ENCODE data around the gene BRDT.

The BRDT gene

DNA sequence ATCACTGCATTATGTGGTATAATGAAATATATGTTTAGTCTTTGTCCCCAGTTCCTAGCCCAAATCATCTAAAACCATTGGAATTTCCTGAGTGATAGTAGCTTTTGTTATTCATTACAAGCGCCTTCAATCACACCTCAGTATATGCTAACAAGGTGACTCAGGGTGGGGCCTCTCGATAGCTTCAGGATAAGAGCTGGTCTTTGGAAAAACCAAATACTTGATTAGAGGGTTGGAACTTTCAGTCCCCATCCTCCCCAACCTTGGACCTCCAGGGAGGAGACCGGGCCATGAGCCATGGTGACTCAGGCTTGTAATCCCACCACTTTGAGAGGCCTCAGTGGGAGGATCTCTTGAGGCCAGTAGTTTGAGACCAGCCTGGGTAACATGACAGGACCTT is 5.1 kb upstream of the BRDT start:
- TF ChIP-seq CTCF (IDR thresholded peaks at IDR 0.05; ENCODE audit: insufficient read depth, missing control alignments) = no peak
- DNase-seq (ENCODE audit: insufficient read length, low spot score) (no peak), FAIRE-seq (no peak)

DNA sequence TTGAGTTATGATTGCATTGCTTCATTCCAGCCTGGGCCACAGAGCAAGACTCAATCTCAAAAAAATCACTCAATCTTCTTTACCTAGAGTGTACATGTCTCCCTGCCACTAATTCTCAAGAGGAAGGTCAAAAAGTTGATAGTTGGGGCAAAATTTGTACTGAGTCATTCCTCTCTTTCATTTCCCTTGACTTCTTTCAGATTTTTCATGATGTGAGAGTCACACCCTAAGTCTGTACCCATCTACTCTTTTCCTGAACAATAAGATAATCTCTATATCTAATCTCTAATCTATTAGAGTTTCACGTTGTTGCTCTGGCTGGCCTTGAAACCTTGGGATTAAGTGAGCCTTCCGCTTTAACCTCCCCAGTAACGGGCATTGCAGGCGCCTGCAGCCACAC is 1.1 kb upstream of the BRDT start:
- FAIRE-seq = no peak
- no peak for TF ChIP-seq CTCF (IDR thresholded peaks at IDR 0.05; ENCODE audit: insufficient read depth, missing control alignments)
- DNase-seq (ENCODE audit: insufficient read length, low spot score) = no peak

GRCh38 chr1:91948501-91949355 is 473 bp upstream of the BRDT start:
- DNase-seq (ENCODE audit: insufficient read length, low spot score) (no peak), FAIRE-seq (no peak)
- no peak for TF ChIP-seq CTCF (IDR thresholded peaks at IDR 0.05; ENCODE audit: insufficient read depth, missing control alignments)

- no peak for TF ChIP-seq CTCF (IDR thresholded peaks at IDR 0.05; ENCODE audit: insufficient read depth, missing control alignments)
- DNase-seq (ENCODE audit: insufficient read length, low spot score) = no peak
- no peak for FAIRE-seq
These were observed 3.0 kb downstream of the BRDT start for GRCh38 chr1:91952187-91952586.

GRCh38 chr1:91958926-91959325 is 9.7 kb downstream of the BRDT start:
- FAIRE-seq = no peak
- DNase-seq (ENCODE audit: insufficient read length, low spot score) = no peak
- no peak for TF ChIP-seq CTCF (IDR thresholded peaks at IDR 0.05; ENCODE audit: insufficient read depth, missing control alignments)

DNA sequence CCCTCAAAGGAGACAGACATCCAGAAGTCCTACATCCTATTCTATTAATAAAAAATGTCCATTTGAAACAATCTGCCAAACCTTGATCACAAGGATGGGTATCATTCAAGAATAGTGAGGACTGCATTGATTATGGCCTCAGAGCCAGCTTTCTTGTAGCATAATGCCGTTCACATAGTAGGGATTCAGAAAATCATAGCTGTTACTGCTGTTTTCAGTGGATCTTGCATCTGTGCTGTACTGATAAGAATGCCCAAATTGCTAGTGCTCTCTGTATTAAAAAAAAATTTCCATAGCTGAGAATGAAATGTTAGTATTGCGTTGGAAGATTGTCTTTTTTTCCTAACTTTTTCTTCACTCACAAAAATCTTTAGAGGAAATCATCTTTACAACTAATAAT is 19.1 kb downstream of the BRDT start:
- DNase-seq (ENCODE audit: insufficient read length, low spot score) = no peak
- no peak for FAIRE-seq
- TF ChIP-seq CTCF (IDR thresholded peaks at IDR 0.05; ENCODE audit: insufficient read depth, missing control alignments) = no peak

DNA sequence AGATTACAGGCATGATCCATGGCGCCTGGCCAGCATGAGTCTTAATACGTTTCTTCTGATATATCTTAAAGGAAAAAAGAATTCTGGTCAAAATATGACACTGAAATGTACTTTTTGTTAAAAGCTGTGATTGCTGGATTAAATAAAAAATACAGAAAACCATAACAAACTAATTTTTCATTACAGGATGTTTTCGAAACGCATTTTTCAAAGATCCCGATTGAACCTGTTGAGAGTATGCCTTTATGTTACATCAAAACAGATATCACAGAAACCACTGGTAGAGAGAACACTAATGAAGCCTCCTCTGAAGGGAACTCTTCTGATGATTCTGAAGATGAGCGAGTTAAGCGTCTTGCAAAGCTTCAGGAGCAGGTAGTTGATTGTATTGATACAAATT is 30.2 kb downstream of the BRDT start:
- no peak for FAIRE-seq
- DNase-seq (ENCODE audit: insufficient read length, low spot score) = no peak
- TF ChIP-seq CTCF (IDR thresholded peaks at IDR 0.05; ENCODE audit: insufficient read depth, missing control alignments) = no peak
